Measurements from ENCODE around the gene PPP6R2.

DNA sequence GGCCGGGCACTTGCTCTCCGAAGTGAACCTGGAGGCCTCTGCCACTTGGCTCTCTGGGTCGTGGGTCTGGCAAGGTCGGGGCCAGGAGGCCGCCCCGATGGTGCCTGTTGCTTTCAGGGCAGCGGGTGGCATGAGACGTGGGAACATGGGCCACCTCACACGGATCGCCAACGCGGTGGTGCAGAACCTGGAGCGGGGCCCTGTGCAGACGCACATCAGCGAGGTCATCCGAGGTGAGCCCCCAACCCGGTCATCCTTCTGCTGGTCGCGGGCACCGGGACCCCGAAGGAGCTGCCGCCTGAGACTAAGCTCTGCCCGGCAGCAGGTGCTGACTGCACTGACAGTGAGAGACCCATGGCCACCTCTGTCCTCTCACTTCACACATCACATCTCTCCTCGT lies 91.7 kb downstream of the PPP6R2 start:
- TF ChIP-seq, protein P1, sequence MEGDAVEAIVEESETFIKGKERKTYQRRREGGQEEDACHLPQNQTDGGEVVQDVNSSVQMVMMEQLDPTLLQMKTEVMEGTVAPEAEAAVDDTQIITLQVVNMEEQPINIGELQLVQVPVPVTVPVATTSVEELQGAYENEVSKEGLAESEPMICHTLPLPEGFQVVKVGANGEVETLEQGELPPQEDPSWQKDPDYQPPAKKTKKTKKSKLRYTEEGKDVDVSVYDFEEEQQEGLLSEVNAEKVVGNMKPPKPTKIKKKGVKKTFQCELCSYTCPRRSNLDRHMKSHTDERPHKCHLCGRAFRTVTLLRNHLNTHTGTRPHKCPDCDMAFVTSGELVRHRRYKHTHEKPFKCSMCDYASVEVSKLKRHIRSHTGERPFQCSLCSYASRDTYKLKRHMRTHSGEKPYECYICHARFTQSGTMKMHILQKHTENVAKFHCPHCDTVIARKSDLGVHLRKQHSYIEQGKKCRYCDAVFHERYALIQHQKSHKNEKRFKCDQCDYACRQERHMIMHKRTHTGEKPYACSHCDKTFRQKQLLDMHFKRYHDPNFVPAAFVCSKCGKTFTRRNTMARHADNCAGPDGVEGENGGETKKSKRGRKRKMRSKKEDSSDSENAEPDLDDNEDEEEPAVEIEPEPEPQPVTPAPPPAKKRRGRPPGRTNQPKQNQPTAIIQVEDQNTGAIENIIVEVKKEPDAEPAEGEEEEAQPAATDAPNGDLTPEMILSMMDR (conservative IDR thresholded peaks at IDR 0.05 in 1 of 2, IDR thresholded peaks at IDR 0.05 in 1 of 2; ENCODE audit: low read depth in 1 of 2, low read length in 2 of 2) = no peak
- TF ChIP-seq EZH2 (IDR thresholded peaks at IDR 0.05; ENCODE audit: low read length, missing control alignments) = no peak
